Osteoblast (primary cell): ENCODE results near the gene AACS. TPM values are rescaled to one million over a fixed set of nuclear protein-coding genes. Genes with fewer than 3 reads are reported as not detected.
"Not testable (repeated sequence)": the region's sequence is repeated elsewhere in the genome, so short reads cannot be mapped to it uniquely, and the experiment has no call there.

Experiments
- DNase-seq: peaks from one replicate; pipeline ENCODE4 v3.0.0; 2011; ENCODE audit warnings: low spot score, mixed read lengths; ENCODE audit not compliant: insufficient read length; ENCODE audit errors: missing footprints
- H2AFZ ChIP-seq: 2 replicates; pipeline ENCODE4 v1.6.0; 2011; ENCODE audit warnings: mild to moderate bottlenecking, low read length
- H3K27ac ChIP-seq: 2 replicates; pipeline ENCODE4 v1.5.1; 2011; ENCODE audit warnings: mild to moderate bottlenecking, low read depth, low read length, moderate library complexity
- H3K27me3 ChIP-seq: 2 replicates; pipeline ENCODE4 v1.6.0; 2012; ENCODE audit warnings: mild to moderate bottlenecking, control low read depth, inconsistent platforms, low read length, moderate library complexity; ENCODE audit not compliant: insufficient read depth
- H3K36me3 ChIP-seq: 2 replicates; pipeline ENCODE4 v1.5.1; 2011; ENCODE audit warnings: mild to moderate bottlenecking, low read length, control low read depth, moderate library complexity; ENCODE audit not compliant: insufficient read depth
- H3K4me1 ChIP-seq: 2 replicates; pipeline ENCODE4 v1.5.1; 2011; ENCODE audit warnings: mild to moderate bottlenecking, low read length, control low read depth, moderate library complexity; ENCODE audit not compliant: insufficient read depth
- H3K4me2 ChIP-seq: 2 replicates; pipeline ENCODE4 v1.6.0; 2011; ENCODE audit warnings: mild to moderate bottlenecking, low read length; ENCODE audit not compliant: insufficient read depth
- H3K4me3 ChIP-seq: fragments of 200-600 bp; sonication (generic); 3 replicates; pipeline ENCODE4 v1.5.1; 2012; ENCODE audit warnings: mild to moderate bottlenecking, low read length, inconsistent platforms; ENCODE audit not compliant: insufficient read depth
- H3K79me2 ChIP-seq: 2 replicates; pipeline ENCODE4 v1.6.0; 2012; ENCODE audit warnings: mild to moderate bottlenecking, low read length, control low read depth, inconsistent platforms; ENCODE audit not compliant: insufficient read depth
- H3K9me3 ChIP-seq: 2 replicates; pipeline ENCODE4 v1.5.1; 2011; ENCODE audit warnings: low read depth, low read length, control low read depth
- H4K20me1 ChIP-seq: 2 replicates; pipeline ENCODE4 v1.6.0; 2012; ENCODE audit warnings: mild to moderate bottlenecking, low read length, control low read depth; ENCODE audit not compliant: insufficient read depth
- total RNA-seq: library from RNA; depleted of rRNA; stranded (reverse); fragments of >200 nt; gene quantifications from 2 replicates; pipeline ENCODE4 v1.2.3, GENCODE V29; 2012
- TF ChIP-seq, protein P1 (sequence below): IDR thresholded peaks from 2 replicates; pipeline ENCODE4 v1.5.1; 2011; ENCODE audit warnings: mild to moderate bottlenecking, low read depth, low read length, moderate library complexity; ENCODE audit errors: extremely low read depth

The AACS gene
- total RNA-seq, 1 donor, result 26.4 TPM

DNA sequence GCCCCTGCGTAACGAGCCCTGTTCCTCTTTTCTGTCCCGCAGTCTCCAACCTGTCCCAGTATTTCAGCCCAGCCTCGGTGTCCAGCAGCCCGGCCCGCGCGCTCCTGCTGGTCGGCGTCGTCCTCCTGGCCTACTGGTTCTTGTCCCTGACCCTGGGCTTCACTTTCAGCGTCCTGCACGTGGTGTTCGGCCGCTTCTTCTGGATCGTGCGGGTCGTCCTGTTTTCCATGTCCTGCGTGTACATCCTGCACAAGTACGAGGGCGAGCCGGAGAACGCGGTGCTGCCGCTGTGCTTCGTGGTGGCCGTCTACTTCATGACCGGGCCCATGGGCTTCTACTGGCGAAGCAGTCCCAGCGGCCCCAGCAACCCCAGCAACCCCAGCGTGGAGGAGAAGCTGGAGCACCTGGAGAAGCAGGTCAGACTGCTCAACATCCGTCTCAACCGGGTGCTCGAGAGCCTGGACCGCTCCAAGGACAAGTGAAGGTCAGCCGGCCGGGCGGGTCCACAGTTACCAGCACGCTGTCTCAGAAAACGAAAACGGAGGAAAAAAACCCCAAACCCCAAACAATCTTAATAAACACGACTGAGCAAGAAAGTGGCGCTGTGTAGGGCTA, 40.2 kb upstream of the AACS start:
- TF ChIP-seq, protein P1, sequence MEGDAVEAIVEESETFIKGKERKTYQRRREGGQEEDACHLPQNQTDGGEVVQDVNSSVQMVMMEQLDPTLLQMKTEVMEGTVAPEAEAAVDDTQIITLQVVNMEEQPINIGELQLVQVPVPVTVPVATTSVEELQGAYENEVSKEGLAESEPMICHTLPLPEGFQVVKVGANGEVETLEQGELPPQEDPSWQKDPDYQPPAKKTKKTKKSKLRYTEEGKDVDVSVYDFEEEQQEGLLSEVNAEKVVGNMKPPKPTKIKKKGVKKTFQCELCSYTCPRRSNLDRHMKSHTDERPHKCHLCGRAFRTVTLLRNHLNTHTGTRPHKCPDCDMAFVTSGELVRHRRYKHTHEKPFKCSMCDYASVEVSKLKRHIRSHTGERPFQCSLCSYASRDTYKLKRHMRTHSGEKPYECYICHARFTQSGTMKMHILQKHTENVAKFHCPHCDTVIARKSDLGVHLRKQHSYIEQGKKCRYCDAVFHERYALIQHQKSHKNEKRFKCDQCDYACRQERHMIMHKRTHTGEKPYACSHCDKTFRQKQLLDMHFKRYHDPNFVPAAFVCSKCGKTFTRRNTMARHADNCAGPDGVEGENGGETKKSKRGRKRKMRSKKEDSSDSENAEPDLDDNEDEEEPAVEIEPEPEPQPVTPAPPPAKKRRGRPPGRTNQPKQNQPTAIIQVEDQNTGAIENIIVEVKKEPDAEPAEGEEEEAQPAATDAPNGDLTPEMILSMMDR, result no peak
- no peaks in the 10 kb centered on the region for H3K79me2 ChIP-seq
- no peaks in the 10 kb centered on the region for H3K36me3 ChIP-seq
- H2AFZ ChIP-seq, result no peak overlapping the region
- no peak overlapping the region for H3K4me2 ChIP-seq
- DNase-seq, result no peak
- no peaks in the 10 kb centered on the region for H3K4me1 ChIP-seq
- no peaks in the 10 kb centered on the region for H3K27me3 ChIP-seq
- H3K4me3 ChIP-seq, result no peak overlapping the region
- no peaks in the 10 kb centered on the region for H3K9me3 ChIP-seq
- no peak overlapping the region for H3K27ac ChIP-seq
- no peaks in the 10 kb centered on the region for H4K20me1 ChIP-seq

- H3K27ac ChIP-seq, result no peak overlapping the region
- H3K4me1 ChIP-seq, result no peaks in the 10 kb centered on the region
- H3K79me2 ChIP-seq, result no peaks in the 10 kb centered on the region
- TF ChIP-seq, protein P1, result no peak
- DNase-seq, result no peak
- no peaks in the 10 kb centered on the region for H3K36me3 ChIP-seq
- H3K27me3 ChIP-seq, result no peaks in the 10 kb centered on the region
- H3K4me2 ChIP-seq, result no peak overlapping the region
- no peaks in the 10 kb centered on the region for H4K20me1 ChIP-seq
- no peaks in the 10 kb centered on the region for H3K9me3 ChIP-seq
- H3K4me3 ChIP-seq, result no peak overlapping the region
- H2AFZ ChIP-seq, result no peak overlapping the region
These were observed 39.5 kb upstream of the AACS start for GRCh38 chr12:125025606-125026235.

- Histone ChIP-seq H2AFZ (no peak overlapping the region), H3K9me3 (no peaks in the 10 kb centered on the region), H4K20me1 (no peaks in the 10 kb centered on the region), H3K36me3 (no peaks in the 10 kb centered on the region), H3K27me3 (no peaks in the 10 kb centered on the region), H3K4me3 (no peak overlapping the region), H3K79me2 (no peaks in the 10 kb centered on the region), H3K4me2 (no peak overlapping the region), H3K27ac (no peak overlapping the region), H3K4me1 (no peaks in the 10 kb centered on the region)
- DNase-seq, result no peak
- TF ChIP-seq, protein P1, result no peak
These were observed 37.1 kb upstream of the AACS start for GRCh38 chr12:125028106-125028505.

GRCh38 chr12:125029761-125030358, 35.4 kb upstream of the AACS start:
- Histone ChIP-seq H3K36me3 (no peaks in the 10 kb centered on the region), H3K27ac (no peak overlapping the region), H3K4me2 (no peak overlapping the region), H4K20me1 (no peaks in the 10 kb centered on the region), H3K27me3 (no peaks in the 10 kb centered on the region), H2AFZ (peak overlapping the region; percentile 70), H3K9me3 (no peaks in the 10 kb centered on the region), H3K4me1 (no peaks in the 10 kb centered on the region), H3K4me3 (no peak overlapping the region), H3K79me2 (no peaks in the 10 kb centered on the region)
- no peak for DNase-seq
- TF ChIP-seq, protein P1, result no peak

- H3K4me1 ChIP-seq, H4K20me1 ChIP-seq, H3K27me3 ChIP-seq, H3K4me3 ChIP-seq, H3K79me2 ChIP-seq, H3K27ac ChIP-seq, H3K36me3 ChIP-seq, H3K9me3 ChIP-seq, H3K4me2 ChIP-seq, H2AFZ ChIP-seq, DNase-seq: not testable (repeated sequence)
These were observed 33.8 kb upstream of the AACS start for GRCh38 chr12:125031471-125031870.
